Endodermal cell (in vitro differentiated cells): Measurements from ENCODE around the gene POLR2M. TPM values are rescaled to one million over a fixed set of nuclear protein-coding genes. Genes with fewer than 3 reads are reported as not detected.

ENCODE experiments used
- DNase-seq: peaks from one replicate; pipeline ENCODE4 v3.0.0-alpha.2; 2017
- H3K27ac ChIP-seq: 2 replicates; pipeline ENCODE4 v1.5.1; 2013; ENCODE audit warnings: mild to moderate bottlenecking, low read depth, low read length, moderate library complexity
- H3K27me3 ChIP-seq: 2 replicates; pipeline ENCODE4 v1.6.1; 2013; ENCODE audit warnings: mild to moderate bottlenecking, low read length, moderate library complexity; ENCODE audit not compliant: insufficient read depth, control insufficient read depth, poor library complexity, severe bottlenecking
- H3K36me3 ChIP-seq: 2 replicates; pipeline ENCODE4 v1.7.0; 2013; ENCODE audit warnings: mild to moderate bottlenecking, low read length, moderate library complexity; ENCODE audit not compliant: control insufficient read depth, insufficient read depth
- H3K4me1 ChIP-seq: one replicate; pipeline ENCODE4 v1.7.0; 2013; ENCODE audit warnings: low read length; ENCODE audit not compliant: control insufficient read depth, insufficient read depth
- H3K4me3 ChIP-seq: 2 replicates; pipeline ENCODE4 v1.5.1; 2013; ENCODE audit warnings: mild to moderate bottlenecking, low read length, moderate library complexity
- H3K9ac ChIP-seq: 2 replicates; pipeline ENCODE4 v1.6.1; 2013; ENCODE audit warnings: mild to moderate bottlenecking, low read length, moderate library complexity; ENCODE audit not compliant: poor library complexity, severe bottlenecking; ENCODE audit errors: extremely low read depth
- H3K9me3 ChIP-seq: 2 replicates; pipeline ENCODE4 v1.6.1; 2013; ENCODE audit warnings: mild to moderate bottlenecking, low read length, moderate library complexity; ENCODE audit not compliant: control insufficient read depth
- H3K27ac Mint-ChIP-seq: 2 replicates; pipeline ENCODE4 v1.8.0; 2020; ENCODE audit warnings: mixed read lengths
- H3K27me3 Mint-ChIP-seq: 2 replicates; pipeline ENCODE4 v1.8.0; 2021; ENCODE audit warnings: mild to moderate bottlenecking, mixed read lengths; ENCODE audit not compliant: insufficient read depth
- H3K36me3 Mint-ChIP-seq: 2 replicates; pipeline ENCODE4 v1.8.0; 2020; ENCODE audit warnings: low read depth, mixed read lengths
- H3K4me1 Mint-ChIP-seq: 2 replicates; pipeline ENCODE4 v1.8.0; 2020; ENCODE audit warnings: mixed read lengths
- H3K4me3 Mint-ChIP-seq: 2 replicates; pipeline ENCODE4 v1.8.0; 2020; ENCODE audit warnings: mild to moderate bottlenecking, moderate library complexity, mixed read lengths
- H3K9me3 Mint-ChIP-seq: 2 replicates; pipeline ENCODE4 v1.8.0; 2020; ENCODE audit warnings: mild to moderate bottlenecking, mixed read lengths
- CTCF ChIP-seq: fragments of 200-600 bp; sonication (generic); conservative IDR thresholded peaks from 2 replicates; pipeline ENCODE4 v1.5.0; 2021; ENCODE audit warnings: antibody characterized with exemption, mild to moderate bottlenecking
- WGBS, 2 experiments: methylation state at CpG; one replicate each; pipeline versions ENCODE4 v1.1.5 to v1.1.7; 2013; ENCODE audit warnings: missing lambda C conversion rate in 2 of 2, mixed read lengths in 1 of 2; ENCODE audit not compliant: insufficient coverage in 1 of 2, insufficient read length in 1 of 2; 5-methylcytosine and 5-hydroxymethylcytosine counted together
- total RNA-seq, 2 donors: library from RNA; stranded (reverse); fragmentation: NEBNext Ultra II Directional in 1 of 2; extraction: Animal tissue kit (Norgen Biotek cat#: 25700) in 1 of 2; gene quantifications; 2 replicates in 1 of 2; 3 replicates in 1 of 2; pipeline ENCODE4 v1.2.1, GENCODE V29; 2021

POLR2M gene
- total RNA-seq, 2 donors from 2014 or later, result 58.2 to 62.6 TPM

- no peak for DNase-seq
- Histone ChIP-seq H3K9me3 (no peaks in the 10 kb centered on the region), H3K9ac (no peak overlapping the region), H3K27me3 (peaks cover 20% of the 10 kb centered on the region), H3K36me3 (no peaks in the 10 kb centered on the region), H3K4me1 (no peaks in the 10 kb centered on the region), H3K27ac (no peak overlapping the region), H3K4me3 (no peak overlapping the region)
- Mint-ChIP-seq H3K36me3 (no peaks in the 10 kb centered on the region), H3K27me3 (peaks cover 14% of the 10 kb centered on the region), H3K4me3 (no peak overlapping the region), H3K9me3 (no peaks in the 10 kb centered on the region), H3K27ac (no peak overlapping the region), H3K4me1 (peaks cover 4% of the 10 kb centered on the region)
- 0% methylated on average over 1 of the region's 1 CpG; no CpG with 5 or more reads in 1 of the 2 experiments for WGBS, 2 experiments
- no peak for TF ChIP-seq CTCF
These were observed 34.9 kb upstream of the POLR2M start for GRCh38 chr15:57671636-57672035.

GRCh38 chr15:57675481-57676181, 30.9 kb upstream of the POLR2M start:
- H3K36me3 Mint-ChIP-seq, result no peaks in the 10 kb centered on the region

GRCh38 chr15:57676585-57676984, 29.9 kb upstream of the POLR2M start:
- TF ChIP-seq CTCF, result no peak
- Histone ChIP-seq H3K27ac (no peak overlapping the region), H3K9me3 (no peaks in the 10 kb centered on the region), H3K9ac (no peak overlapping the region), H3K4me1 (no peaks in the 10 kb centered on the region), H3K4me3 (no peak overlapping the region), H3K36me3 (no peaks in the 10 kb centered on the region), H3K27me3 (peaks cover 19% of the 10 kb centered on the region)
- WGBS, 2 experiments, result 94 to 95% methylated on average over 5 of the region's 5 CpGs
- no peaks in the 10 kb centered on the region for H3K9me3 Mint-ChIP-seq
- H3K4me3 Mint-ChIP-seq, result no peak overlapping the region
- peaks cover 4% of the 10 kb centered on the region for H3K4me1 Mint-ChIP-seq
- peaks cover 11% of the 10 kb centered on the region for H3K27me3 Mint-ChIP-seq
- H3K36me3 Mint-ChIP-seq, result no peaks in the 10 kb centered on the region
- no peak for DNase-seq
- no peak overlapping the region for H3K27ac Mint-ChIP-seq

More at GRCh38 chr15:57675481-57676181, 30.9 kb upstream of the POLR2M start:
- no peak overlapping the region for H3K4me3 Mint-ChIP-seq
- Histone ChIP-seq H3K4me1 (no peaks in the 10 kb centered on the region), H3K27ac (no peak overlapping the region), H3K36me3 (no peaks in the 10 kb centered on the region), H3K9me3 (no peaks in the 10 kb centered on the region), H3K9ac (no peak overlapping the region), H3K4me3 (no peak overlapping the region), H3K27me3 (peaks cover 20% of the 10 kb centered on the region)
- peaks cover 4% of the 10 kb centered on the region for H3K4me1 Mint-ChIP-seq
- H3K27me3 Mint-ChIP-seq, result peaks cover 12% of the 10 kb centered on the region
- H3K9me3 Mint-ChIP-seq, result no peaks in the 10 kb centered on the region
- no peak for DNase-seq
- no peak overlapping the region for H3K27ac Mint-ChIP-seq
- 86 to 92% methylated on average over 5 to 9 of the region's 9 CpGs for WGBS, 2 experiments
- TF ChIP-seq CTCF, result no peak
